GM12864 (cell line): ENCODE data around the gene VEPH1.

Experiments
- DNase-seq: peaks from one replicate; pipeline ENCODE4 v3.0.0-alpha.2; 2011; ENCODE audit warnings: low read depth
- H3K4me3 ChIP-seq: 2 replicates; pipeline ENCODE4 v1.5.1; 2011; ENCODE audit warnings: mild to moderate bottlenecking, low read depth, low read length, control low read depth
- CTCF ChIP-seq: IDR thresholded peaks from 2 replicates; pipeline ENCODE4 v1.5.1; 2011; ENCODE audit warnings: low read depth, mild to moderate bottlenecking, moderate library complexity, low read length, control low read depth, inconsistent platforms; ENCODE audit errors: missing control alignments

Gene VEPH1

GRCh38 chr3:157531771-157532170 lies 28.6 kb upstream of the VEPH1 start:
- no peak for DNase-seq
- no peak overlapping the region for H3K4me3 ChIP-seq
- no peak for TF ChIP-seq CTCF

GRCh38 chr3:157531301-157531660 lies 28.1 kb upstream of the VEPH1 start:
- no peak for DNase-seq
- no peak for TF ChIP-seq CTCF
- H3K4me3 ChIP-seq: no peak overlapping the region

GRCh38 chr3:157530637-157531300 lies 27.6 kb upstream of the VEPH1 start:
- no peak overlapping the region for H3K4me3 ChIP-seq
- no peak for TF ChIP-seq CTCF
- no peak for DNase-seq

- no peak for DNase-seq
- TF ChIP-seq CTCF: no peak
Observed at GRCh38 chr3:157529751-157530150, 26.5 kb upstream of the VEPH1 start.

GRCh38 chr3:157529085-157529484 lies 25.9 kb upstream of the VEPH1 start:
- TF ChIP-seq CTCF: no peak
- DNase-seq: no peak
- H3K4me3 ChIP-seq: no peak overlapping the region

More at GRCh38 chr3:157529751-157530150, 26.5 kb upstream of the VEPH1 start:
- H3K4me3 ChIP-seq: no peak overlapping the region

GRCh38 chr3:157527131-157527881 lies 24.1 kb upstream of the VEPH1 start:
- TF ChIP-seq CTCF: no peak
- DNase-seq: no peak
- H3K4me3 ChIP-seq: no peak overlapping the region
